Suprapubic skin (tissue), 4 donors: Measurements from ENCODE around the gene LAMB4.

ENCODE experiments used
- CTCF ChIP-seq, 2 donors: fragments of 200-600 bp in 1 of 2; fragments of 450-650 bp in 1 of 2; sonication (generic) in 1 of 2; IDR thresholded peaks; one replicate each; pipeline ENCODE4 v1.5.1; 2016 to 2019; ENCODE audit warnings: antibody characterized with exemption in 2 of 2, mild to moderate bottlenecking in 1 of 2, moderate library complexity in 1 of 2
- POLR2A ChIP-seq, 2 donors: fragments of 450-650 bp; IDR thresholded peaks; one replicate each; pipeline ENCODE4 v1.6.1; 2017; ENCODE audit warnings: antibody characterized with exemption in 2 of 2, mild to moderate bottlenecking in 2 of 2, moderate library complexity in 2 of 2
- POLR2AphosphoS5 ChIP-seq, 3 donors: sonication (generic); formaldehyde crosslinking; IDR thresholded peaks; one replicate each; pipeline ENCODE4 v1.6.1; 2017; ENCODE audit warnings: antibody characterized with exemption in 3 of 3

- TF ChIP-seq CTCF (IDR thresholded peaks at IDR 0.05) (no peak), POLR2A (IDR thresholded peaks at IDR 0.05) (no peak), POLR2AphosphoS5 (IDR thresholded peaks at IDR 0.05) (no peak)
These were observed 4.3 kb upstream of the LAMB4 start for GRCh38 chr7:108134486-108134885.
